NCI-H2171 (cell line): ENCODE data around the gene MMP24OS.

Experiments used
- DNase-seq: peaks from one replicate; lab custom pipeline; 2025; lab: John Stamatoyannopoulos, UW

MMP24OS gene

DNA sequence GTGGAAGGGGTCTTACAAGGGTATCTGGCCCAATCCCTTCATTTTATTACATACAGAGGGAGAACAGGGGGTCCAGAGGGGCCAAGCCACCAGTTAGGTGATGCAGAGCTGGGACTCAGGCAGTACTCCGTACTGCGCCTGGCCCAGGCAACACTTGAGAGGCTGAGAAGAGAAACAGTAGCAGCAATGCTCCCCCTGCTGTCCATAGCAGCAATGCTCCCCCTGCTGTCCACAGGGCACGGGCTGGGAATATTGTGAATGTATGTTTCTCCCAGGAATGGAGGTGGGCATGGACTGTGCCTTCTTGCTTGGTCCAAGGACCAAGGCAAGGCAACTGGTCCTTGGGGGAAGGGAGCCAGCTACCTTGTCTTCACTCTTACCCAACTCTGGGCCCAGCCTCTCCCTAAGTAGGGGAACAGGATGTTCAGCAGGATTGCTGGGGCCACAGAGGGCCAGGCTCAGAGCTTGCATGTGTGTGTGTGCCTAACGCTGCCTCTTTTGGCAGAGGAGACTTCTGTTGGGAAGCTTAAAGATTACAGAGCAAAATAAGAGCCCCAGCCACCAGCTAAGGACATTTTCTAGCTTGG lies 29.1 kb upstream of the MMP24OS start:
- peak; percentile 19 for DNase-seq

- DNase-seq = no peak
These were observed 28.0 kb upstream of the MMP24OS start for GRCh38 chr20:35305682-35306556.

DNA sequence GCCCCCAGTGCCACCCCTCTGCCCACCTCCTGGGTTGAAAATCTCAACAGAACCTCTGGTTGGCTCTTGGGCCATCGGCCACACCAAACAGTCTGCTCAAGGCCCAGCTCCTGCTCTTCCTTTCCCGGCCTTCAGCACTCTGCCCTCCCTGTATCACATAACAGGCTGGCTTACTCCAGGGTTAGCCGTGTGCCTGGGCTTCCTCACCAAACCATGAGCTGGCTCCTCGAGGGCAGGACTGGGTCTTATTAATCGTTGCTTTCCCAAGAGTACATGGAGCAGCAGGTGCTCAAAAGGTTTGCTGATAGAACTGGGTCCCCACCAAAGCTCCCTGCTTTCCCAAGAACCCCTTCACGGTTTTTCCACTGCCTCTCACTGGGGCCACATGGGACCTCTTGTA lies 27.0 kb upstream of the MMP24OS start:
- DNase-seq = no peak

- peak; percentile 80 for DNase-seq
These were observed 26.0 kb upstream of the MMP24OS start for GRCh38 chr20:35303735-35304491.

DNA sequence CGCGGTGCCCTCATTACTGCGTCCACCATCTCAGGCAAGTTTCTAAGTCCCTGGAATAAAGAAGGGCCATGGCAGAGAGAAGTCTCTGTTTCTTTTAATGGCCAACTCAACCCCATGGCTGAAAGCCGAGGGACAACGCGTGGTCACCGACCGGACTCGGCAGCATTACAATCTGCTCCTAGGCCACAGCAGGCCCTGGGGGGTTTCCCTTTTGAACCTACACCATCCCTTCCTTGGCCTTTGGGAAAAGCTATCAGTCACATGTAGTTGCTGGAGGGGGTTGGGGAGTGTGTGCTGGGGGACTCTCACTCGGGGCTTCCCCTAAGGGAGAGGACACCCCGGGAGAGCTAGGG lies 25.4 kb upstream of the MMP24OS start:
- no peak for DNase-seq

DNA sequence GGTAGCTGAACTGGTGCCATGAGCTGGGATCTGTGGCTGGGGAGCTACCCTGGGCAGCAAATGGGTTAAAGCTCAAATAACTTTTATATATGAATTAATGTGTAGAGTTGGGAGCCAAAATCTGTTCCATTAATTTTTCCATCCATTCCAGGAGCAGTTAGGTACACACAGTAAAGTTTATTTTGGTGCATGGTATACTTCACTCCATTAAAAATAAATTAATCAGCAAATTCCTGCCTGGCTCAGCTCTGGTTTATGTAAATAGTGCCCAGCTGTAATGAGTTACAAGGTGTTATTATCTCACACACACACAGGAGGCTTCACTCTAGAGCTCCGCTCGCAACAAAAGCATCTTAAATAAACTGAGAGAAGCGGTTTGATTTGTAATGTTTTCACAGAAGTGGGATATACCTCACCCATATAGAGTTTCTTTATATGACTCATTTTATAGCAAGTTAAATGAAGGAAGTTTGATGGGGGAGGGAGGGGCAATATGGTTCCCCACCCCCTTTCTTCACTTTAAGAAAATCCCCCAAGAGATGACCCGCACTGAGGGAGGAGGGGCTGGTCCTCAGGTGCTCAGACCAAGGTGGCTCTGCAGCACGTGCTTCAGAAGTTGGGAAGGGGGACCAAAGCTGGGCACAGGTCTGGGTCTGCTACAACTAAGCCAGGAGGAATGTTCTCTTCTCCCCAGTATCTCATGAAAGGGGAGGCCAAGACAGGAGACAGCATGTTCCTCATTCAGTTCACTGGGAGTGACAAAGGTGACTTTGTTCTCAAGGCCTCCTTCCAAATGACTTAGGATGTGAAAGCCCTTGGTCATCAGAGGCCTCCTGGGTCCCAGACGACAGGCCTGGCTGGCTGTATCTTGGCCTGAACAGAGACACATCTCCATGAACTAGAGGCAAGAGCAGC lies 24.8 kb upstream of the MMP24OS start:
- no peak for DNase-seq

DNA sequence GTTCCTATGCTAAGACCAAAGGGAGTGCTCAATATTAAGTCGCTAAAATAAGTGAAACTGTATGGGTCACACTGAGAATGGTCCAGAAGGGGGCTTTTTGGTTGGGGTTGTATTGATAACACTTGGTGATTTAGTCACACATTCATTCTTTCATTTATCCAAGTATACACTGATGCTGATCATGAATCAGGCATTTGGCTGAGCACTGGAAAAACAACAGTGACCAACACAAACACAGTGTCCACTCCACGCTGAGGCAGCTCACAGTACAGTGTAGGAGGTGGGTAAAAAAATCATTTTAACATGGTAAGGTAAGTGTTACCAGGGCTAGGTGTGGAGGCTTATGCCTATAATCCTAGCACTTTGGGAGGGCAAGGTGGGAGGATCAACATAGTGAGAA lies 23.5 kb upstream of the MMP24OS start:
- DNase-seq = no peak

- DNase-seq = no peak
These were observed 22.7 kb upstream of the MMP24OS start for GRCh38 chr20:35300469-35301262.

DNA sequence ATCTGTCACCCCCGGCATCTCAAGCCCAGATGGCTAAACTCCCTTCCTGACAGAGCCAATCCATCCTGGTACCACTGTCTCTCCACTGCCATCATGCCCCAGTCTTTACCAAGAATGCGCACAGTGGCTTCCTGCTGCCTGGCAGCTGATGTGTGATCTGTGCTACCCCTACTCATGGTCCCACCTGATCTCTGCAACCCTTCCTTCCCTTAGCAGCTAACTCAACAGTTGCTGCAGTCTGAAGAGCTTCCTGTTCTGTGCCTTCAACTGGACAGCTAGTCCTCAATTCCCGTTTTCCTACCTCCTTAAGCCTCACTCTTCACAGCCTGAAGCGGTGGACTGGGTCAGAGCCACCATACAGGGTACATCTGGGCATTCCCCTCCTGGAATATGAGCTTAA lies 21.9 kb upstream of the MMP24OS start:
- DNase-seq = no peak

DNA sequence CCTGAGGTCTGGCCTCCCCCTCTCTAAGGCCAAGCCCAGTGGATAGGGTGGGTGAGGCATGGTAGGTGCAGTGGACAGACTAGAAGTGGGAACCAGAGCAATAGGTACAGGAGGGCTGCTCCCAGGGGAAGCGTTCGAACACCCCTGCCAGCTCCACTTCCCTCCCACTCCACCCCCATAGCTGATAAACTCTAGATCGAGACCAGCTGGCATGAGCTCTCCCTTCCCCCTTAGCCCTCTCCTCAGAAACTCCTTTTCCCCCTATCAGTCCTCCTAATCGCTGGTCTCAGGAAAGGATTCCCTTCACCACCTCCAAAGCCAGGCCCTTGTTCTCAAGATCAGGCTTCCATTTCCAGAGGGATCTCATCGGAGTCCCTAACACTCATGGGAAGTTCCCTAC lies 20.3 kb upstream of the MMP24OS start:
- no peak for DNase-seq

GRCh38 chr20:35297740-35298139 lies 19.8 kb upstream of the MMP24OS start:
- DNase-seq = no peak

GRCh38 chr20:35297155-35297554 lies 19.2 kb upstream of the MMP24OS start:
- no peak for DNase-seq

GRCh38 chr20:35296101-35296554 lies 18.2 kb upstream of the MMP24OS start:
- DNase-seq = no peak

DNA sequence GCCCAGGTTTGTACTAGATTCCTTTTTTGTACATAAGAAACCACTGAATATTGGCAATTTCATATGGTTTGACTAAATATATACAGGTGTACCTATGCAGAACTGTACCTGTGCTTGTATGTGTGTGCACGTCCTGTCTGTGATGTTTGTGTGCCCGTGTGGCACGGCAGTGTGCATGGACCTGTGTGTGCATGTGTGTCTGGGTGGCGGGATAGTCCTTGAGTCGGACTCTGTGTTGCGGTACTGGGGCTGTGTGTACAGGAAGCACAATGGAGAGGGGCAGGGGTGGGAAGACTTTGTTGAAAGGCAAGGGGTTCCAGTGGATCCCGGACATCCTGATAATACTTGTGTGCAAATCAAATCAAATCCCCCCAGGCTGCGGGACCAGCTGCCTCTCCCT lies 17.8 kb upstream of the MMP24OS start:
- no peak for DNase-seq

DNA sequence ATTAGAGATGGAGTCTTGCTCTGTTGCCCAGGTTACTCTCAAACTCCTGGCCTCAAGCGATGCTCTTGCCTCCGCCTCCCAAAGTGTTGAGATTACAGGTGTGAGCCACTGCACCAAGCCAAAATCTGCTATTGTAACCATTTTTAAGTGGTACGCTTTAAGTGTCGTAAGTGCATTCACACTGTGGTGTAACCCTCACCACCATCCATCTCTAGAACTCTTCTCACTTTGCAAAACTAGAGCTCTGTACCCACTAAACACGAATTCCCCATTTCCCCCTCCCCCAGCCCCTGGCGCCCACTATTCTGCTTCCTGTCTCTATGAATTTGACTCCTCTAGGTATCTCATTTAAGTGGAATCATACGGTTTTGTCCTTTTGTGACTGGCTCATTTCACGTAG lies 17.1 kb upstream of the MMP24OS start:
- no peak for DNase-seq

DNA sequence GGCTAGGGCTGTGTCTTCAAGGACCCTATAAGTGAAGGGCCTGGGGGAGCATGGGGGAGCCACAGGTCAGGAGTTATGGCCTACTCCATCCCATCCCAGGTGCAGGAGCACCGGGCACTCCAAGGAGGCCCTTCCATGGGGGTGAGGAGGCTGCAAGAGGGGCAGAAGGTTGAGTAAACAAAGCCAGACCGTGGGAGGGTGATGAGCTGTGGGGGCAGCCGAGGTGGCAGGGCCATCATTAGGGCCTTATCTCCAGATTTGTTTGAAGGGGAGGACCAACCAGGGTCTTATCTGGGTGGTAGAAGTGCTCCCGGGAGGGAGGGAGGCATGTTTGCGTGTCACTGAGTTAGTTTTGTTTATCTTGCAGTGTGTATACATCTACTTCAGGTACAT lies 16.4 kb upstream of the MMP24OS start:
- no peak for DNase-seq

GRCh38 chr20:35293303-35294292 lies 15.7 kb upstream of the MMP24OS start:
- DNase-seq = no peak

GRCh38 chr20:35292504-35293285 lies 14.8 kb upstream of the MMP24OS start:
- no peak for DNase-seq
